Tibial nerve (tissue), 4 donors: Measurements from ENCODE around the gene NHEJ1. TPM values are rescaled to one million over a fixed set of nuclear protein-coding genes. Genes with fewer than 3 reads are reported as not detected.

Experiments used
- DNase-seq, 2 donors: peaks; one replicate each; pipeline ENCODE4 v3.0.0-alpha.2; 2019; ENCODE audit warnings: low spot score in 2 of 2
- H3K27ac ChIP-seq, 4 donors: fragments of 200-600 bp; sonication (generic) in 3 of 4; one replicate each; pipeline ENCODE4 v1.5.1; 2017 to 2019; ENCODE audit warnings: mild to moderate bottlenecking in 1 of 4
- H3K27me3 ChIP-seq, 2 donors: fragments of 200-600 bp; sonication (generic) in 1 of 2; one replicate each; pipeline versions ENCODE4 v1.5.1 to v1.6.0; 2017 to 2019
- H3K36me3 ChIP-seq, 3 donors: fragments of 200-600 bp; sonication (generic); one replicate each; pipeline ENCODE4 v1.5.1; 2018 to 2019
- H3K4me1 ChIP-seq, 4 donors: fragments of 200-600 bp; sonication (generic) in 3 of 4; one replicate each; pipeline ENCODE4 v1.5.1; 2017 to 2019
- H3K4me3 ChIP-seq, 4 donors: fragments of 200-600 bp; sonication (generic) in 3 of 4; one replicate each; pipeline ENCODE4 v1.5.1; 2017 to 2019; ENCODE audit warnings: mild to moderate bottlenecking in 1 of 4, moderate library complexity in 1 of 4
- H3K9me3 ChIP-seq, 4 donors: fragments of 200-600 bp; sonication (generic) in 3 of 4; one replicate each; pipeline ENCODE4 v1.5.1; 2017 to 2019
- CTCF ChIP-seq, 5 experiments: fragments of 200-600 bp in 3 of 5; fragments of 450-650 bp in 2 of 5; sonication (generic) in 3 of 5; IDR thresholded peaks; one replicate each; pipeline ENCODE4 v1.5.1; 2016 to 2019; ENCODE audit warnings: antibody characterized with exemption in 5 of 5, mild to moderate bottlenecking in 3 of 5, moderate library complexity in 2 of 5
- EP300 ChIP-seq, 2 donors: sonication (generic); formaldehyde crosslinking; IDR thresholded peaks; one replicate each; pipeline ENCODE4 v1.6.1; 2017; ENCODE audit warnings: antibody characterized with exemption in 2 of 2, mild to moderate bottlenecking in 1 of 2
- POLR2A ChIP-seq, 2 donors: fragments of 450-650 bp; IDR thresholded peaks; one replicate each; pipeline ENCODE4 v1.6.1; 2017; ENCODE audit warnings: antibody characterized with exemption in 2 of 2, mild to moderate bottlenecking in 2 of 2, moderate library complexity in 2 of 2
- WGBS, 2 donors: methylation state at CpG; one replicate each; pipeline ENCODE4 v1.1.5; 2018; 5-methylcytosine and 5-hydroxymethylcytosine counted together
- small RNA-seq: library from RNA; depleted of rRNA; stranded (forward); fragments of <200 nt; gene quantifications from one replicate; pipeline ENCODE3, GENCODE V24; 2016
- total RNA-seq, 4 donors: library from RNA; depleted of rRNA; stranded (reverse); fragments of >200 nt; gene quantifications; one replicate each; pipeline ENCODE4 v1.1.0, GENCODE V29; 2016

The NHEJ1 gene
- total RNA-seq, 4 donors from 2014 or later, result 12.9 to 27.4 (median 17.6) TPM

- TF ChIP-seq CTCF (IDR thresholded peaks at IDR 0.05), result no peak
- TF ChIP-seq EP300 (IDR thresholded peaks at IDR 0.05), result no peak
- TF ChIP-seq POLR2A (IDR thresholded peaks at IDR 0.05), result no peak
- peaks cover 0 to 28% of the 10 kb centered on the region in 2 donors for H3K27me3 ChIP-seq
- WGBS, 2 donors, result 87 to 91% methylated on average over 22 of the region's 22 CpGs
- H3K27ac ChIP-seq, result peak overlapping the region in 1 of 4 donors; percentile 75
- no peaks in the 10 kb centered on the region for H3K36me3 ChIP-seq
- no peak overlapping the region for H3K4me3 ChIP-seq
- H3K9me3 ChIP-seq, result no peaks in the 10 kb centered on the region
- DNase-seq, result no peak
- peaks cover 0 to 21% (median 0%) of the 10 kb centered on the region in 4 donors for H3K4me1 ChIP-seq
Observed at GRCh38 chr2:219027511-219028055, 133.0 kb downstream of the NHEJ1 start.

- Histone ChIP-seq H3K9me3 (no peaks in the 10 kb centered on the region), H3K27ac (peak overlapping the region; percentile 25 to 75 (median 53)), H3K27me3 (peaks cover 0 to 23% of the 10 kb centered on the region in 2 donors), H3K4me1 (peaks cover 0 to 21% (median 0%) of the 10 kb centered on the region in 4 donors), H3K36me3 (no peaks in the 10 kb centered on the region), H3K4me3 (no peak overlapping the region)
- 50 to 70% methylated on average over 6 to 7 of the region's 7 CpGs for WGBS, 2 donors
- TF ChIP-seq POLR2A (IDR thresholded peaks at IDR 0.05) (no peak), EP300 (IDR thresholded peaks at IDR 0.05) (no peak), CTCF (IDR thresholded peaks at IDR 0.05) (no peak)
- DNase-seq, result no peak
Observed at GRCh38 chr2:219026946-219027345, 133.7 kb downstream of the NHEJ1 start.

- WGBS, 2 donors, result 62 to 71% methylated on average over 18 of the region's 18 CpGs
- no peaks in the 10 kb centered on the region for H3K9me3 ChIP-seq
- DNase-seq, result no peak
- H3K27ac ChIP-seq, result peak overlapping the region; percentile 45 to 75 (median 62)
- peaks cover 0 to 21% (median 0%) of the 10 kb centered on the region in 4 donors for H3K4me1 ChIP-seq
- H3K27me3 ChIP-seq, result peaks cover 0 to 13% of the 10 kb centered on the region in 2 donors
- TF ChIP-seq EP300 (IDR thresholded peaks at IDR 0.05) (peak in 1 of 2 donors; percentile 10), CTCF (IDR thresholded peaks at IDR 0.05) (no peak)
- no peaks in the 10 kb centered on the region for H3K36me3 ChIP-seq
- no peak overlapping the region for H3K4me3 ChIP-seq
Observed at GRCh38 chr2:219025637-219026585, 134.7 kb downstream of the NHEJ1 start.

Small RNAs within 50 kb of the gene (small RNA-seq; reads per million reads assigned to genes)
- gene MIR3131, result not detected
- not detected for gene RN7SL764P

Other genes starting within 250 kb of the NHEJ1 start
- gene CDK5R2, start 201.1 kb downstream of the NHEJ1 start, total RNA-seq, result not detected
- gene FEV, start 175.6 kb downstream of the NHEJ1 start, total RNA-seq, result not detected
- not detected for gene CRYBA2, start 167.4 kb downstream of the NHEJ1 start, total RNA-seq
- not detected for gene CFAP65, start 119.3 kb downstream of the NHEJ1 start, total RNA-seq
- gene IHH, start 99.9 kb downstream of the NHEJ1 start, total RNA-seq, result under 1 TPM in 1 of 4 donors, not detected in 3; 0.63 TPM
- gene SLC23A3, start 9.2 kb upstream of the NHEJ1 start, total RNA-seq, result under 1 TPM in 3 of 4 donors, not detected in 1; 0.21 to 0.98 (median 0.30) TPM
- gene CNPPD1, start 16.1 kb upstream of the NHEJ1 start, total RNA-seq, result 10 to 100 TPM; 38.8 to 51.3 (median 49.4) TPM
- 10 to 100 TPM; 45.8 to 59.4 (median 54.3) TPM for gene RETREG2, start 17.5 kb upstream of the NHEJ1 start, total RNA-seq
- 10 to 100 TPM; 30.3 to 58.8 (median 50.5) TPM for gene ZFAND2B, start 46.0 kb upstream of the NHEJ1 start, total RNA-seq
- 10 to 100 TPM; 22.7 to 43.2 (median 36.1) TPM for gene ABCB6, start 58.1 kb upstream of the NHEJ1 start, total RNA-seq
- gene ATG9A, start 68.8 kb upstream of the NHEJ1 start, total RNA-seq, result 10 to 100 TPM; 23.4 to 40.0 (median 30.5) TPM
- gene ANKZF1, start 69.0 kb upstream of the NHEJ1 start, total RNA-seq, result 100 to 1,000 TPM in 2 of 4 donors, 10 to 100 TPM in 2; 84.5 to 106 (median 97.6) TPM
- gene GLB1L, start 84.6 kb upstream of the NHEJ1 start, total RNA-seq, result 10 to 100 TPM in 2 of 4 donors, 1 to 10 TPM in 2; 6.7 to 13.1 (median 9.6) TPM
- 10 to 100 TPM in 3 of 4 donors, 1 to 10 TPM in 1; 9.6 to 17.7 (median 15.3) TPM for gene STK16, start 84.7 kb upstream of the NHEJ1 start, total RNA-seq
- gene TUBA4B, start 92.4 kb upstream of the NHEJ1 start, total RNA-seq, result not detected
- 10 to 100 TPM in 1 of 4 donors, 1 to 10 TPM in 3; 8.0 to 24.6 (median 9.4) TPM for gene TUBA4A, start 93.1 kb upstream of the NHEJ1 start, total RNA-seq
- gene DNAJB2, start 118.6 kb upstream of the NHEJ1 start, total RNA-seq, result 100 to 1,000 TPM in 3 of 4 donors, 10 to 100 TPM in 1; 95.7 to 106 (median 102) TPM
- not detected for gene PTPRN, start 148.6 kb upstream of the NHEJ1 start, total RNA-seq
- not detected for gene RESP18, start 171.9 kb upstream of the NHEJ1 start, total RNA-seq
- 10 to 100 TPM; 35.2 to 88.1 (median 52.6) TPM for gene DNPEP, start 227.1 kb upstream of the NHEJ1 start, total RNA-seq